ENCODE data around the gene EPHB1. TPM values are rescaled to one million over a fixed set of nuclear protein-coding genes. Genes with fewer than 3 reads are reported as not detected.
A peak's percentile ranks its signal among the peaks of the same experiment; 100 is the strongest.
"Not testable (repeated sequence)": the region's sequence is repeated elsewhere in the genome, so short reads cannot be mapped to it uniquely, and the experiment has no call there.

Gene EPHB1
- polyA plus RNA-seq, 4 donors = 0.65 to 1.0 TPM; not detected in 2

GRCh38 chr3:134768837-134769236, 26.2 kb upstream of the EPHB1 start:
- no peak for FAIRE-seq
- peak; percentile 40 to 43 for DNase-seq
- Histone ChIP-seq H3K27me3 (ENCODE audit: control insufficient read depth in 3 of 3, insufficient read depth in 3 of 3, low read length in 3 of 3) (peaks cover 0 to under 1% (median 0%) of the 10 kb centered on the region in 3 donors), H3K9me3 (ENCODE audit: control insufficient read depth in 2 of 2, insufficient read depth in 1 of 2, low read depth in 1 of 2, low read length in 1 of 2) (no peaks in the 10 kb centered on the region), H3K4me3 (ENCODE audit: low read depth in 1 of 3, low read length in 3 of 3) (no peak overlapping the region), H3K4me1 (ENCODE audit: control insufficient read depth in 3 of 3, insufficient read depth in 2 of 3, low read depth in 1 of 3, low read length in 2 of 3) (peaks cover 0 to 7% (median 0%) of the 10 kb centered on the region in 3 donors), H3K36me3 (ENCODE audit: control insufficient read depth in 3 of 3, insufficient read depth in 2 of 3, low read depth in 1 of 3, low read length in 3 of 3) (no peaks in the 10 kb centered on the region), H3K27ac (ENCODE audit: low read depth in 1 of 3, low read length in 2 of 3) (no peak overlapping the region)
- 32 to 72% (median 38%) methylated on average over 5 of the region's 5 CpGs for WGBS, 3 donors

GRCh38 chr3:134769287-134769868, 25.7 kb upstream of the EPHB1 start:
- Histone ChIP-seq H3K9me3 (ENCODE audit: control insufficient read depth in 2 of 2, insufficient read depth in 1 of 2, low read depth in 1 of 2, low read length in 1 of 2) (no peaks in the 10 kb centered on the region), H3K27me3 (ENCODE audit: control insufficient read depth in 3 of 3, insufficient read depth in 3 of 3, low read length in 3 of 3) (peaks cover 0 to 2% (median 0%) of the 10 kb centered on the region in 3 donors), H3K4me3 (ENCODE audit: low read depth in 1 of 3, low read length in 3 of 3) (no peak overlapping the region), H3K27ac (ENCODE audit: low read depth in 1 of 3, low read length in 2 of 3) (no peak overlapping the region), H3K36me3 (ENCODE audit: control insufficient read depth in 3 of 3, insufficient read depth in 2 of 3, low read depth in 1 of 3, low read length in 3 of 3) (no peaks in the 10 kb centered on the region), H3K4me1 (ENCODE audit: control insufficient read depth in 3 of 3, insufficient read depth in 2 of 3, low read depth in 1 of 3, low read length in 2 of 3) (peaks cover 0 to 7% (median 0%) of the 10 kb centered on the region in 3 donors)
- DNase-seq = peak; percentile 48 to 71
- 15 to 70% (median 32%) methylated on average over 2 of the region's 2 CpGs for WGBS, 3 donors
- no peak for FAIRE-seq

- Histone ChIP-seq H3K4me3 (ENCODE audit: low read depth in 1 of 3, low read length in 3 of 3) (no peak overlapping the region), H3K4me1 (ENCODE audit: control insufficient read depth in 3 of 3, insufficient read depth in 2 of 3, low read depth in 1 of 3, low read length in 2 of 3) (peaks cover 0 to 7% (median 0%) of the 10 kb centered on the region in 3 donors), H3K27me3 (ENCODE audit: control insufficient read depth in 3 of 3, insufficient read depth in 3 of 3, low read length in 3 of 3) (peaks cover 0 to 5% (median 0%) of the 10 kb centered on the region in 3 donors), H3K27ac (ENCODE audit: low read depth in 1 of 3, low read length in 2 of 3) (no peak overlapping the region), H3K9me3 (ENCODE audit: control insufficient read depth in 2 of 2, insufficient read depth in 1 of 2, low read depth in 1 of 2, low read length in 1 of 2) (no peaks in the 10 kb centered on the region), H3K36me3 (ENCODE audit: control insufficient read depth in 3 of 3, insufficient read depth in 2 of 3, low read depth in 1 of 3, low read length in 3 of 3) (no peaks in the 10 kb centered on the region)
- FAIRE-seq (no peak), DNase-seq (no peak)
- WGBS, 3 donors = 79 to 86% (median 81%) methylated on average over 3 of the region's 3 CpGs
Observed at GRCh38 chr3:134772011-134772410, 23.0 kb upstream of the EPHB1 start.

GRCh38 chr3:134772591-134772990, 22.5 kb upstream of the EPHB1 start:
- H3K9me3 ChIP-seq (ENCODE audit: control insufficient read depth in 2 of 2, insufficient read depth in 1 of 2, low read depth in 1 of 2, low read length in 1 of 2) = no peaks in the 10 kb centered on the region
- FAIRE-seq (no peak), DNase-seq (no peak)
- peaks cover 0 to 5% (median 0%) of the 10 kb centered on the region in 3 donors for H3K27me3 ChIP-seq (ENCODE audit: control insufficient read depth in 3 of 3, insufficient read depth in 3 of 3, low read length in 3 of 3)
- 90 to 95% (median 95%) methylated on average over 1 of the region's 1 CpG for WGBS, 3 donors
- H3K27ac ChIP-seq (ENCODE audit: low read depth in 1 of 3, low read length in 2 of 3) = no peak overlapping the region
- H3K4me3 ChIP-seq (ENCODE audit: low read depth in 1 of 3, low read length in 3 of 3) = no peak overlapping the region
- H3K4me1 ChIP-seq (ENCODE audit: control insufficient read depth in 3 of 3, insufficient read depth in 2 of 3, low read depth in 1 of 3, low read length in 2 of 3) = peaks cover 0 to 7% (median 0%) of the 10 kb centered on the region in 3 donors
- no peaks in the 10 kb centered on the region for H3K36me3 ChIP-seq (ENCODE audit: control insufficient read depth in 3 of 3, insufficient read depth in 2 of 3, low read depth in 1 of 3, low read length in 3 of 3)

GRCh38 chr3:134775831-134776230, 19.2 kb upstream of the EPHB1 start:
- DNase-seq = no peak
- Histone ChIP-seq H3K27me3 (ENCODE audit: control insufficient read depth in 3 of 3, insufficient read depth in 3 of 3, low read length in 3 of 3) (peaks cover 0 to 5% (median 0%) of the 10 kb centered on the region in 3 donors), H3K4me3 (ENCODE audit: low read depth in 1 of 3, low read length in 3 of 3) (no peak overlapping the region), H3K4me1 (ENCODE audit: control insufficient read depth in 3 of 3, insufficient read depth in 2 of 3, low read depth in 1 of 3, low read length in 2 of 3) (no peaks in the 10 kb centered on the region), H3K36me3 (ENCODE audit: control insufficient read depth in 3 of 3, insufficient read depth in 2 of 3, low read depth in 1 of 3, low read length in 3 of 3) (no peaks in the 10 kb centered on the region), H3K27ac (ENCODE audit: low read depth in 1 of 3, low read length in 2 of 3) (no peak overlapping the region), H3K9me3 (ENCODE audit: control insufficient read depth in 2 of 2, insufficient read depth in 1 of 2, low read depth in 1 of 2, low read length in 1 of 2) (no peaks in the 10 kb centered on the region)
- 82 to 89% (median 88%) methylated on average over 5 of the region's 5 CpGs for WGBS, 3 donors
- no peak for FAIRE-seq

- Histone ChIP-seq H3K9me3 (ENCODE audit: control insufficient read depth in 2 of 2, insufficient read depth in 1 of 2, low read depth in 1 of 2, low read length in 1 of 2) (no peaks in the 10 kb centered on the region), H3K4me3 (ENCODE audit: low read depth in 1 of 3, low read length in 3 of 3) (no peak overlapping the region), H3K36me3 (ENCODE audit: control insufficient read depth in 3 of 3, insufficient read depth in 2 of 3, low read depth in 1 of 3, low read length in 3 of 3) (no peaks in the 10 kb centered on the region), H3K27ac (ENCODE audit: low read depth in 1 of 3, low read length in 2 of 3) (no peak overlapping the region), H3K27me3 (ENCODE audit: control insufficient read depth in 3 of 3, insufficient read depth in 3 of 3, low read length in 3 of 3) (peaks cover 0 to 5% (median 0%) of the 10 kb centered on the region in 3 donors), H3K4me1 (ENCODE audit: control insufficient read depth in 3 of 3, insufficient read depth in 2 of 3, low read depth in 1 of 3, low read length in 2 of 3) (no peaks in the 10 kb centered on the region)
- FAIRE-seq (no peak), DNase-seq (no peak)
- WGBS, 3 donors = 88 to 95% (median 94%) methylated on average over 1 of the region's 1 CpG
Observed at GRCh38 chr3:134776518-134776917, 18.5 kb upstream of the EPHB1 start.

- Histone ChIP-seq H3K4me3 (ENCODE audit: low read depth in 1 of 3, low read length in 3 of 3) (no peak overlapping the region), H3K36me3 (ENCODE audit: control insufficient read depth in 3 of 3, insufficient read depth in 2 of 3, low read depth in 1 of 3, low read length in 3 of 3) (no peaks in the 10 kb centered on the region), H3K27me3 (ENCODE audit: control insufficient read depth in 3 of 3, insufficient read depth in 3 of 3, low read length in 3 of 3) (peaks cover 0 to 5% (median 0%) of the 10 kb centered on the region in 3 donors), H3K4me1 (ENCODE audit: control insufficient read depth in 3 of 3, insufficient read depth in 2 of 3, low read depth in 1 of 3, low read length in 2 of 3) (no peaks in the 10 kb centered on the region), H3K27ac (ENCODE audit: low read depth in 1 of 3, low read length in 2 of 3) (no peak overlapping the region), H3K9me3 (ENCODE audit: control insufficient read depth in 2 of 2, insufficient read depth in 1 of 2, low read depth in 1 of 2, low read length in 1 of 2) (no peaks in the 10 kb centered on the region)
- no peak for DNase-seq
- no peak for FAIRE-seq
- 32 to 57% (median 38%) methylated on average over 5 of the region's 5 CpGs for WGBS, 3 donors
Observed at GRCh38 chr3:134777341-134777740, 17.7 kb upstream of the EPHB1 start.

- not testable (repeated sequence) for H3K9me3 ChIP-seq (ENCODE audit: control insufficient read depth in 2 of 2, insufficient read depth in 1 of 2, low read depth in 1 of 2, low read length in 1 of 2); DNase-seq; FAIRE-seq; H3K27ac ChIP-seq (ENCODE audit: low read depth in 1 of 3, low read length in 2 of 3); H3K36me3 ChIP-seq (ENCODE audit: control insufficient read depth in 3 of 3, insufficient read depth in 2 of 3, low read depth in 1 of 3, low read length in 3 of 3); H3K27me3 ChIP-seq (ENCODE audit: control insufficient read depth in 3 of 3, insufficient read depth in 3 of 3, low read length in 3 of 3); H3K4me1 ChIP-seq (ENCODE audit: control insufficient read depth in 3 of 3, insufficient read depth in 2 of 3, low read depth in 1 of 3, low read length in 2 of 3); H3K4me3 ChIP-seq (ENCODE audit: low read depth in 1 of 3, low read length in 3 of 3)
- WGBS, 3 donors = 85 to 93% (median 85%) methylated on average over 4 of the region's 4 CpGs
Observed at GRCh38 chr3:134788283-134788682, 6.8 kb upstream of the EPHB1 start.

GRCh38 chr3:134790065-134790464, 5.0 kb upstream of the EPHB1 start:
- no peak for FAIRE-seq
- Histone ChIP-seq H3K4me1 (ENCODE audit: control insufficient read depth in 3 of 3, insufficient read depth in 2 of 3, low read depth in 1 of 3, low read length in 2 of 3) (no peaks in the 10 kb centered on the region), H3K36me3 (ENCODE audit: control insufficient read depth in 3 of 3, insufficient read depth in 2 of 3, low read depth in 1 of 3, low read length in 3 of 3) (no peaks in the 10 kb centered on the region), H3K9me3 (ENCODE audit: control insufficient read depth in 2 of 2, insufficient read depth in 1 of 2, low read depth in 1 of 2, low read length in 1 of 2) (no peaks in the 10 kb centered on the region), H3K4me3 (ENCODE audit: low read depth in 1 of 3, low read length in 3 of 3) (no peak overlapping the region), H3K27me3 (ENCODE audit: control insufficient read depth in 3 of 3, insufficient read depth in 3 of 3, low read length in 3 of 3) (peaks cover 0 to 4% (median under 1%) of the 10 kb centered on the region in 3 donors), H3K27ac (ENCODE audit: low read depth in 1 of 3, low read length in 2 of 3) (no peak overlapping the region)
- WGBS, 3 donors = 87 to 98% (median 92%) methylated on average over 2 of the region's 2 CpGs
- DNase-seq = no peak
